Activated CD4-positive, alpha-beta memory T cell treated with anti-CD3 and anti-CD28 coated beads, Interleukin-2, amount 10 ng/mL, durations not matched to agents 7 days and 5 days (primary cell): Measurements from ENCODE around the gene SCFD1. TPM values are rescaled to one million over a fixed set of nuclear protein-coding genes. Genes with fewer than 3 reads are reported as not detected.
A peak's percentile ranks its signal among the peaks of the same experiment; 100 is the strongest.
"Not testable (repeated sequence)": the region's sequence is repeated elsewhere in the genome, so short reads cannot be mapped to it uniquely, and the experiment has no call there.

ENCODE experiments used
- CTCF ChIA-PET: fragments of 350-600 bp; sonication (Branson Sonifier 250); formaldehyde crosslinking; loops from one replicate; lab custom pipeline; 2021; ENCODE audit warnings: antibody characterized with exemption, inconsistent platforms; lab: Charles Lee
- POLR2A ChIA-PET: fragments of 350-600 bp; sonication (Branson Sonifier 250); formaldehyde crosslinking; loops from one replicate; lab custom pipeline; 2021; ENCODE audit warnings: antibody characterized with exemption; lab: Charles Lee
- DNase-seq: peaks from one replicate; pipeline ENCODE4 v3.0.0-alpha.2; 2020
- H3K27ac Mint-ChIP-seq: one replicate; pipeline ENCODE4 v1.8.0; 2021; ENCODE audit warnings: mild to moderate bottlenecking, mixed read lengths
- H3K27me3 Mint-ChIP-seq: one replicate; pipeline ENCODE4 v1.8.0; 2021; ENCODE audit warnings: mixed read lengths
- H3K36me3 Mint-ChIP-seq: one replicate; pipeline ENCODE4 v1.8.0; 2021; ENCODE audit warnings: low read depth, mixed read lengths
- H3K4me1 Mint-ChIP-seq: one replicate; pipeline ENCODE4 v1.8.0; 2021; ENCODE audit warnings: mixed read lengths
- H3K4me3 Mint-ChIP-seq: one replicate; pipeline ENCODE4 v1.8.0; 2021; ENCODE audit warnings: mild to moderate bottlenecking, mixed read lengths
- H3K9me3 Mint-ChIP-seq: one replicate; pipeline ENCODE4 v1.8.0; 2021; ENCODE audit warnings: mixed read lengths
- total RNA-seq, 2 experiments: library from RNA; stranded (reverse); gene quantifications; one replicate each; pipeline ENCODE4 v1.2.3, GENCODE V29; 2021

The SCFD1 gene
- total RNA-seq, 2 experiments from 2014 or later: 61.8 to 65.4 TPM

DNA sequence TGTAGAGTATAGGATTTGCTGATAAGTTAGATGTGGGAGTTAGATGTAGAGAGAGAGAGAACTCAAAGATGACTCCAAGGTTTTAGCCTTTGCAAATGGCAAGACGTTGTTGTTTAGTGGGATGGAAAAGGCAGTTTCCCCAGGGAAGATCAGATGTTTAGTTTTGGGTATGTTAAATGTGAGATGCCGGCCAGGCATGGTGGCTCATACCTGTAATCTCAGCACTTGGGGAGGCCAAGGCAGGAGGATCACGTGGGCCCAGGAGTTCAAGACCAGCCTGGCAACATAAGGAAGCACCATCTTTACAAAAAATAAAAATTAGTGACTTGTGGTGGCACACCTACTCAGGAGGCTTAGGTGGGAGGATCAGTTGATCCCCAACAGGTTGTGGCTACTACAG, 33.5 kb downstream of the SCFD1 start:
- Mint-ChIP-seq H3K9me3 (no peaks in the 10 kb centered on the region), H3K27me3 (no peaks in the 10 kb centered on the region), H3K36me3 (peaks cover 25% of the 10 kb centered on the region), H3K4me3 (no peak overlapping the region), H3K27ac (no peak overlapping the region), H3K4me1 (no peaks in the 10 kb centered on the region)
- ChIA-PET POLR2A (interaction anchor here (0.9 to 1.0 kb wide), 2 partner anchors 33 to 371 kb away, joined by 3 to 5 read pairs; partner anchors contain the start of genes SCFD1 and STRN3), CTCF (interaction anchor here (2.1 kb wide), 1 partner anchor 33 kb away, joined by 6 read pairs; the partner anchor contains the start of gene SCFD1)
- no peak for DNase-seq

GRCh38 chr14:30656190-30656632, 34.1 kb downstream of the SCFD1 start:
- CTCF ChIA-PET: interaction anchor here (0.7 to 1.0 kb wide), 4 partner anchors 22 to 67 kb away, joined by 3 read pairs; no protein-coding TSS in a partner anchor
- POLR2A ChIA-PET: no interaction called here
- peak; percentile 18 for DNase-seq
- peaks cover 23% of the 10 kb centered on the region for H3K36me3 Mint-ChIP-seq
- H3K4me3 Mint-ChIP-seq: no peak overlapping the region
- no peaks in the 10 kb centered on the region for H3K4me1 Mint-ChIP-seq
- H3K27me3 Mint-ChIP-seq: no peaks in the 10 kb centered on the region
- no peaks in the 10 kb centered on the region for H3K9me3 Mint-ChIP-seq
- no peak overlapping the region for H3K27ac Mint-ChIP-seq

DNA sequence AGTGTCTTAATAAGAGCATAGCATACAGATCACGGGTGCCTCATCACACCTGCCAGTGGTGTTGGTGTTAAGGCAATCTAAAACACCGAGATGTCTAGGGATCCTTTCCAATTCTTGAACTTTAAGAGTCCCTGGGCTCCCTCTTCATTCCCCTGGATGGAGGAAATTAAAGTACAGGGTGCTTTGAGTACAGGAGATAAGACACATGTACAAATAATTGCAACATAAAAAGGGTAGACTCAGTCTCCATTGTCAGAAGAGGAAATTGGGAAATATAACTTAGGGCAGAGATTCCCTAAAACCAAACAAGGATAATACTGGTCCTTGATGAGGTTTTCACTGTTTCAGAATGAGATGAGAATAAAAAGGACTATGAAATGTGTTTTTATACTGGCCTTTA, 34.9 kb downstream of the SCFD1 start:
- CTCF ChIA-PET: interaction anchor here (0.7 to 1.3 kb wide), 8 partner anchors 8 to 699 kb away, joined by 3 to 6 read pairs (median 3); no protein-coding TSS in a partner anchor

DNA sequence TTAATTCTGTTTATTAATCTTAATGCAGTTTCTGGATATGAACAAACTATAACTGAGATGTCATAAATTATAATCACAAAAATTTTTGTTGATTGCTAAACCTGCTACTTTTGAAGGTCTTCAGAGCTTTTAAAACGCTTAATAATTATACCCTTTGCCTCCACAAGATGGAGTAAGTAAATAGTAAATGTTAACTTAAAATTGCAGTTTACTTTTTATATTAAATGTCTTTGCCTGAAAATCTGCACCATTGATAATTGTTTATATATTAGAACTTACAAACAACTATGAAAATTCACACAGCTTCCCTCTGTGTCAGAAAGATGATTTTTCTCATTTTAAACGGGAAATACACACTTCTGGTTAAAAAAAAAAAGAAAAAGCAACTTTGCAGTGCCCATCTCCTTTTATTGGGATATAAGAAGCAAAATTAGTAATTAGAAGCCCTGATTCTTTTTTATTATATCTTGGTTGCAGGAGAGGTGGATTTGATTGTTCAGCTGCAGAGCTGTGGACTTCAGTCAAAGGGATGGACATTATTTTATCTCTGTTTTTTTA, 35.6 kb downstream of the SCFD1 start:
- H3K27ac Mint-ChIP-seq: no peak overlapping the region
- CTCF ChIA-PET: interaction anchor here (0.8 to 1.3 kb wide), 5 partner anchors 9 to 698 kb away, joined by 3 to 6 read pairs (median 3); no protein-coding TSS in a partner anchor
- no peaks in the 10 kb centered on the region for H3K27me3 Mint-ChIP-seq
- H3K9me3 Mint-ChIP-seq: no peaks in the 10 kb centered on the region
- peaks cover 21% of the 10 kb centered on the region for H3K36me3 Mint-ChIP-seq
- DNase-seq: no peak
- no peak overlapping the region for H3K4me3 Mint-ChIP-seq
- no peaks in the 10 kb centered on the region for H3K4me1 Mint-ChIP-seq
- POLR2A ChIA-PET: no interaction called here

More for the DNA sequence above, 34.9 kb downstream of the SCFD1 start:
- no peak overlapping the region for H3K27ac Mint-ChIP-seq
- no peaks in the 10 kb centered on the region for H3K27me3 Mint-ChIP-seq
- no peak for DNase-seq
- no peaks in the 10 kb centered on the region for H3K9me3 Mint-ChIP-seq
- H3K4me3 Mint-ChIP-seq: no peak overlapping the region
- no peaks in the 10 kb centered on the region for H3K4me1 Mint-ChIP-seq
- H3K36me3 Mint-ChIP-seq: peaks cover 16% of the 10 kb centered on the region
- POLR2A ChIA-PET: no interaction called here

- ChIA-PET POLR2A (no interaction called here), CTCF (interaction anchor here (1.3 kb wide), 1 partner anchor 10 kb away, joined by 6 read pairs; no protein-coding TSS in a partner anchor)
- no peaks in the 10 kb centered on the region for H3K4me1 Mint-ChIP-seq
- no peak overlapping the region for H3K4me3 Mint-ChIP-seq
- no peak overlapping the region for H3K27ac Mint-ChIP-seq
- peaks cover 21% of the 10 kb centered on the region for H3K36me3 Mint-ChIP-seq
- no peak for DNase-seq
- H3K9me3 Mint-ChIP-seq: no peaks in the 10 kb centered on the region
- no peaks in the 10 kb centered on the region for H3K27me3 Mint-ChIP-seq
Measured at GRCh38 chr14:30658645-30659044, 36.5 kb downstream of the SCFD1 start.

DNA sequence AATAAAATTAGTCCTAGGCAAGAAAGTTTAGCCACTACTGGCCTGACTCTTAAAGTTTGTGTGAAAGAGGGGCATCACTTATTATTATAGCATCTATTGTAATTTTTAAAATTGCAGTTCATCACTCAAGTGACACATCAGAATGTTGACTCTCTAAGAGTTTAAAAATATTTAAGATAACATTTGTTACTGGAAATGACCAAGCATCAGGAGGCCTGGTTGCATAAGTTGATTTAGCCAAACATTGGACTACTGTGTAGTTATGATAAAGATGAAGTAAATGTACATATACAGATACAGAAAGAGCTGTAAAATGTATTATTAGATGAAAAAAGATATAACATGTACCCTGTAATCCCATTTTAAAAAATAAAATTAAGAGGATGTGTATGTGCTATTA, 47.5 kb downstream of the SCFD1 start:
- Mint-ChIP-seq H3K27me3 (no peaks in the 10 kb centered on the region), H3K4me3 (no peak overlapping the region), H3K27ac (no peak overlapping the region), H3K36me3 (peaks cover 37% of the 10 kb centered on the region), H3K4me1 (peaks cover 14% of the 10 kb centered on the region), H3K9me3 (peaks cover 9% of the 10 kb centered on the region)
- CTCF ChIA-PET: no interaction called here
- no peak for DNase-seq
- POLR2A ChIA-PET: no interaction called here

GRCh38 chr14:30673071-30673470, 51.0 kb downstream of the SCFD1 start:
- peaks cover 37% of the 10 kb centered on the region for H3K36me3 Mint-ChIP-seq
- POLR2A ChIA-PET: no interaction called here
- H3K4me1 Mint-ChIP-seq: no peaks in the 10 kb centered on the region
- no peak overlapping the region for H3K4me3 Mint-ChIP-seq
- no peaks in the 10 kb centered on the region for H3K9me3 Mint-ChIP-seq
- DNase-seq: no peak
- no peaks in the 10 kb centered on the region for H3K27me3 Mint-ChIP-seq
- CTCF ChIA-PET: no interaction called here
- H3K27ac Mint-ChIP-seq: no peak overlapping the region

DNA sequence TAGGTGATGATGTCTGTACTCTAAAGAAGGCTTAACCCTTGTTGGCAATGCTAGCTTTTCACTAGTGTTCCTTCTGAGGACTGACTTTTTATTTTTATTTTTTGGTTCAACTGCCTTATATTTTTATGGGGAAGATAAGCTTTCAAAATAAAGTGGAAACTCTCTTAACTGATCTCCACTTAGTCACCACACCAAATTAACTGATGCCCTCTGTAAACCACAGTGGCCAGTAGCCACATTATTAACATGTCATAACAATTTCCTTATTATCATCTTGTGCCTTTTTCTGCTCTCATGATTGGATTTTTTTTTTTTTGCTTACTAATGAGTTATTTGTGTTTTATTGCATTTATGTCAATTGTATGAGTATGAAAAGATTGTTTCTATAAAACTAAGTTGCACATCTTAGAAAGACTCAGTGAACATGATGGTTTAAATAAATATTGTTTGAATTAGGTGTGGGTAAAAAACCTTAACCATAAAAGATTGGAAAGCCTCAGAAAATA, 56.9 kb downstream of the SCFD1 start:
- Mint-ChIP-seq H3K9me3 (no peaks in the 10 kb centered on the region), H3K4me1 (no peaks in the 10 kb centered on the region), H3K27ac (no peak overlapping the region), H3K36me3 (peaks cover 29% of the 10 kb centered on the region), H3K4me3 (no peak overlapping the region), H3K27me3 (no peaks in the 10 kb centered on the region)
- DNase-seq: no peak
- ChIA-PET POLR2A (no interaction called here), CTCF (no interaction called here)

DNA sequence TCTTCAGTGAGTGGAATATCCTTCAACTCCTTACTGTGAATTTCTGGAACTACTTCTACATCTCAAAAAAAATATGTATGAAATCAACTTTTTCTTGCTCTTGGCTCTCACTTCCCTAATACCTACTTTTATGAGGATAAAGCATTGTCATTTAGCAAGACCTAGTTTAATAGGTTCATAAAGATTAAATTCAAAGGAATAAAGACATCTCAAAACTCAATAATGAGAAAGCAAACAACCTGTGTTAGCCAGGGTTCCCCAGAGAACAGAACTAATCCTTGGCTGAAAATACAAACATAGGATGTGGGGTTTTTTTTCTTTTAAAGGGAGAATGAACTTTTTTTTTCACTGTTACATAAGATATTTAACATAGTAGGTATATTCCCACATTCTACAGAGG, 57.9 kb downstream of the SCFD1 start:
- Mint-ChIP-seq H3K36me3 (peaks cover 29% of the 10 kb centered on the region), H3K9me3 (no peaks in the 10 kb centered on the region), H3K27ac (no peak overlapping the region), H3K4me1 (no peaks in the 10 kb centered on the region), H3K27me3 (no peaks in the 10 kb centered on the region), H3K4me3 (no peak overlapping the region)
- no peak for DNase-seq
- CTCF ChIA-PET: no interaction called here
- POLR2A ChIA-PET: interaction anchor here (1.0 kb wide), 1 partner anchor 59 kb away, joined by 3 read pairs; no protein-coding TSS in a partner anchor

DNA sequence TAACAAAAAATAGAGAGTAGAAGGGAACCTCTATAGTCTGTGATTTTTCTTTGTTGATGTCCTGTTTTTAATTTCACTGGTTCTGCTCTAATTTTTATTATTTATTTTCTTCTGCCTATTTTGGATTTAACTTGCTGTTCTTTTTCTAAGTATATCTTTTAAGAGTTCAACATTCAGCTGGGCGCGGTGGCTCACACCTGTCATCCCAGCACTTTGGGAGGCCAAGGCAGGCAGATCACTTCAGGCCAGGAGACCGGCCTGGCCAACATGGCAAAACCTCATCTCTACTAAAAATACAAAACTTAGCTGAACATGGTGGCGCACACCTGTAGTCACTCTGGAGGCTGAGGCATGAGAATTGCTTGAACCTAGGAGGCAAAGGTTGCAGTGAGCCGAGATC, 58.7 kb downstream of the SCFD1 start:
- ChIA-PET CTCF (interaction anchor here (0.6 kb wide), 1 partner anchor 721 kb away, joined by 3 read pairs; no protein-coding TSS in a partner anchor), POLR2A (interaction anchor here (1.0 kb wide), 1 partner anchor 59 kb away, joined by 3 read pairs; no protein-coding TSS in a partner anchor)
- not testable (repeated sequence) for H3K27ac Mint-ChIP-seq, H3K27me3 Mint-ChIP-seq, H3K4me1 Mint-ChIP-seq, H3K9me3 Mint-ChIP-seq, DNase-seq, H3K4me3 Mint-ChIP-seq
- peaks cover 25% of the 10 kb centered on the region for H3K36me3 Mint-ChIP-seq

DNA sequence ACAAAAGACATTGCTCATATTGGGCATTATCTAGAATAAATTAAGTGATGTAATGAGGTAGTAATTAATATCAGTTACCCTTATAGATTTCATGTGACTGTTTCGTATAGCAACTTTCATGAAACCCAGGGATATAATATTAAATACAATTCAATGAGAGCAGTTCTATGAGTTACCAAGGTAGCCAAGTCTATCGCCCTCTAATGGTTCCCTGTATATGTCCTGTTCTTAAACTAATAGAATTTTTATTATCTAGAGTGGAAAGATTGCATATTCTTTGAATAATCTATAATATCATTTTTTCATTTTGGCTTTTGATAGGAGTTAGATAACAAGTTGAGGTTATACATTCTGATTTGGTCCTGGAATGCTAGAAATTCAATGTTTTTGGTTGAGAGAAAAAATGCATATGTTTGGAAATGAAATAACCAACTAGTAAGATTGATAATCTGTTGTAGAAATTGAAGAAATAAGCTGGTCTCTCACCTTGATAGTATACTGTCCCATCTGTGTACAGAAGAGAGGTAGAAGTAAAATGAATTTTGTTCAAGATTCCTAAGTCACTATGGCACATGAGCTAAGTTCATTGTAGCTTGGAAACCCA, 59.7 kb downstream of the SCFD1 start:
- CTCF ChIA-PET: no interaction called here
- no peak overlapping the region for H3K27ac Mint-ChIP-seq
- H3K27me3 Mint-ChIP-seq: no peaks in the 10 kb centered on the region
- H3K4me3 Mint-ChIP-seq: no peak overlapping the region
- DNase-seq: no peak
- POLR2A ChIA-PET: no interaction called here
- H3K9me3 Mint-ChIP-seq: no peaks in the 10 kb centered on the region
- H3K36me3 Mint-ChIP-seq: peaks cover 20% of the 10 kb centered on the region
- no peaks in the 10 kb centered on the region for H3K4me1 Mint-ChIP-seq

DNA sequence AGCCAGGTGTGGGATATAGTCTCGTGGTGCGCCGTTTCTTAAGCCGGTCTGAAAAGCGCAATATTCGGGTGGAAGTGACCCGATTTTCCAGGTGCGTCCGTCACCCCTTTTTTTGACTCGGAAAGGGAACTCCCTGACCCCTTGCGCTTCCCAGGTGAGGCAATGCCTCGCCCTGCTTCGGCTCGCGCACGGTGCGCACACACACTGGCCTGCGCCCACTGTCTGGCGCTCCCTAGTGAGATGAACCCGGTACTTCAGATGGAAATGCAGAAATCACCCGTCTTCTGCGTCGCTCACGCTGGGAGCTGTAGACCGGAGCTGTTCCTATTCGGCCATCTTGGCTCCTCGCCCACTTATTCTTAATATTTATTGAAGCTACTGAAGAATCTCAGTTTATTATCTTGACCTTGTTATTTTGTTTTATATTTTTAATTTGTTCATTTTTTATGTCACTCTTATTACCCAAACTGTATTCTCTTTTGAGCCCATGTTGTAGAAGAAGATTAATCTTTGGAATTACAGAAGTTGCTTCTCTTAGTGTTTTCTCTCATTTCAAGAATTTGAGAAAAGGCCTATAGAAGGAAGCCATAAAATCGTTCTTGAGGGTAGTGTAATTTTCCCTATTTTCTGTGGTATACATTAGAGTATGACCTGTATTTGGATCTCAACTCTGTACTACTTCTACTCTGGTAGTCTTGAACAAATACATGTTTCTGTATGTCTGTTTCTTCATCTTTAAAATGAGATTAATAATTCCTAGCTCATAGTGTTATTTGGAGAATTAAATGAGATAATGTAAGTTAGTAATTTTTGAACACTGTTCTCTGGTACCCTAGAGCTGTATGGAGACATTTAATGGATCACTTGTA, 68.6 kb downstream of the SCFD1 start:
- DNase-seq: peak; percentile 27
- CTCF ChIA-PET: not testable (repeated sequence)

More for the DNA sequence above, 68.6 kb downstream of the SCFD1 start:
- H3K9me3 Mint-ChIP-seq, POLR2A ChIA-PET, H3K27me3 Mint-ChIP-seq, H3K36me3 Mint-ChIP-seq, H3K4me1 Mint-ChIP-seq: not testable (repeated sequence)
- H3K4me3 Mint-ChIP-seq: peak overlapping the region; percentile 22
- peak overlapping the region; percentile 49 for H3K27ac Mint-ChIP-seq
